ENCODE data around the gene APLP2.
A peak's percentile ranks its signal among the peaks of the same experiment; 100 is the strongest.

APLP2 gene

GRCh38 chr11:130146796-130147195 lies 77.1 kb downstream of the APLP2 start:
- no peak for DNase-seq (ENCODE audit: low read depth)

GRCh38 chr11:130148796-130149326 lies 79.2 kb downstream of the APLP2 start:
- DNase-seq (ENCODE audit: low read depth), result no peak

GRCh38 chr11:130150790-130151189 lies 81.1 kb downstream of the APLP2 start:
- no peak for DNase-seq (ENCODE audit: low read depth)

GRCh38 chr11:130151196-130151595 lies 81.5 kb downstream of the APLP2 start:
- no peak for DNase-seq (ENCODE audit: low read depth)

GRCh38 chr11:130156108-130157022 lies 86.7 kb downstream of the APLP2 start:
- no peak for DNase-seq (ENCODE audit: low read depth)

- no peak for DNase-seq (ENCODE audit: low read depth)
Measured at GRCh38 chr11:130157101-130157500, 87.4 kb downstream of the APLP2 start.

- DNase-seq (ENCODE audit: low read depth), result no peak
Measured at GRCh38 chr11:130157840-130158239, 88.1 kb downstream of the APLP2 start.

GRCh38 chr11:130159139-130159538 lies 89.4 kb downstream of the APLP2 start:
- DNase-seq (ENCODE audit: low read depth), result no peak

GRCh38 chr11:130159657-130160497 lies 90.2 kb downstream of the APLP2 start, which contains the start of gene ST14:
ST14 (plus strand) TSS chr11:130159782; CDS start chr11:130159980, 198 bp downstream.
- no peak for DNase-seq (ENCODE audit: low read depth)

GRCh38 chr11:130160498-130161155 lies 90.9 kb downstream of the APLP2 start:
- DNase-seq (ENCODE audit: low read depth), result no peak

GRCh38 chr11:130161441-130162145 lies 91.9 kb downstream of the APLP2 start:
- no peak for DNase-seq (ENCODE audit: low read depth)

GRCh38 chr11:130162733-130163132 lies 93.0 kb downstream of the APLP2 start:
- no peak for DNase-seq (ENCODE audit: low read depth)

- DNase-seq (ENCODE audit: low read depth), result no peak
Measured at GRCh38 chr11:130163346-130164220, 93.9 kb downstream of the APLP2 start.

- no peak for DNase-seq (ENCODE audit: low read depth)
Measured at GRCh38 chr11:130164221-130164570, 94.5 kb downstream of the APLP2 start.

GRCh38 chr11:130165601-130166456 lies 96.1 kb downstream of the APLP2 start:
- no peak for DNase-seq (ENCODE audit: low read depth)

GRCh38 chr11:130166457-130166784 lies 96.7 kb downstream of the APLP2 start:
- peak; percentile 89 for DNase-seq (ENCODE audit: low read depth)

GRCh38 chr11:130167146-130167545 lies 97.5 kb downstream of the APLP2 start:
- DNase-seq (ENCODE audit: low read depth), result no peak

- DNase-seq (ENCODE audit: low read depth), result no peak
Measured at GRCh38 chr11:130168105-130168504, 98.4 kb downstream of the APLP2 start.

- DNase-seq (ENCODE audit: low read depth), result no peak
Measured at GRCh38 chr11:130170345-130170744, 100.7 kb downstream of the APLP2 start.

GRCh38 chr11:130171534-130171933 lies 101.8 kb downstream of the APLP2 start:
- DNase-seq (ENCODE audit: low read depth), result no peak

Data from stromal cell of bone marrow (primary cell).